ENCODE measurements around the gene STKLD1. TPM values are rescaled to one million over a fixed set of nuclear protein-coding genes. Genes with fewer than 3 reads are reported as not detected.
A peak's percentile ranks its signal among the peaks of the same experiment; 100 is the strongest.

The STKLD1 gene
- total RNA-seq, 4 donors from 2014 or later = 0.93 to 1.3 TPM; not detected in 2

- ATAC-seq = no peak
- H3K36me3 ChIP-seq = peaks cover 0 to 57% of the 10 kb centered on the region in 2 donors
These were observed 23.4 kb upstream of the STKLD1 start for GRCh38 chr9:133352635-133353340.

DNA sequence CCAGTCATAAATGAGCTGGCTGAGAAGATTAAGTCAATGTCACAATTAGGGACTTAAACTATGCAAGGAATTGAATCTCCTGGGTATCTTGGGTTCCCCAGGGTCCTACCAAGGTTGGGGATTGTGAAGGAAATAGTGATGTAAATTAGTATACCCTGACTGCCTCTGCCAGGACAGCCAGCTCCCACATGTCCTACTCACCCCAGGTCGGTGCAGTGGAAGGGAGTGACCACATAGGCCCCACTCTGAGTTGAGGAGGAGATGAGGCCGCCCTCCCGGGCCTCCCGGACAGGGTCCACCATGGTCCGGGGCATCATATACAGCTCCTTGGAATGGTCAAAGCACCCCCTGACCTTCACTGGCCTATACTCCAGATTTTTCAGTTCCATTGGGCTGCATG is 22.6 kb upstream of the STKLD1 start:
- TF ChIP-seq EP300 (IDR thresholded peaks at IDR 0.05) = no peak
- TF ChIP-seq POLR2A (IDR thresholded peaks at IDR 0.05) = no peak
- no peak for TF ChIP-seq CTCF (IDR thresholded peaks at IDR 0.05)
- no peak for TF ChIP-seq POLR2AphosphoS5 (IDR thresholded peaks at IDR 0.05)
- Histone ChIP-seq H3K27me3 (no peaks in the 10 kb centered on the region), H3K9me3 (no peaks in the 10 kb centered on the region), H3K27ac (no peak overlapping the region), H3K36me3 (peaks cover 0 to 57% of the 10 kb centered on the region in 2 donors), H3K4me3 (no peak overlapping the region), H3K4me1 (peaks cover 0 to 59% (median 32%) of the 10 kb centered on the region in 3 donors)
- ATAC-seq = no peak
- WGBS, 2 donors (ENCODE audit: low coverage in 1 of 2) = no CpG with 5 or more reads among the region's 5 CpGs

More at GRCh38 chr9:133352635-133353340, 23.4 kb upstream of the STKLD1 start:
- Histone ChIP-seq H3K9me3 (no peaks in the 10 kb centered on the region), H3K4me3 (no peak overlapping the region), H3K4me1 (peaks cover 0 to 52% (median 31%) of the 10 kb centered on the region in 3 donors), H3K27me3 (no peaks in the 10 kb centered on the region), H3K27ac (no peak overlapping the region)
- TF ChIP-seq POLR2A (IDR thresholded peaks at IDR 0.05) = no peak
- TF ChIP-seq EP300 (IDR thresholded peaks at IDR 0.05) = no peak
- no peak for TF ChIP-seq CTCF (IDR thresholded peaks at IDR 0.05)
- no peak for TF ChIP-seq POLR2AphosphoS5 (IDR thresholded peaks at IDR 0.05)
- WGBS, 2 donors (ENCODE audit: low coverage in 1 of 2) = 60 to 64% methylated on average over 7 of the region's 8 CpGs

DNA sequence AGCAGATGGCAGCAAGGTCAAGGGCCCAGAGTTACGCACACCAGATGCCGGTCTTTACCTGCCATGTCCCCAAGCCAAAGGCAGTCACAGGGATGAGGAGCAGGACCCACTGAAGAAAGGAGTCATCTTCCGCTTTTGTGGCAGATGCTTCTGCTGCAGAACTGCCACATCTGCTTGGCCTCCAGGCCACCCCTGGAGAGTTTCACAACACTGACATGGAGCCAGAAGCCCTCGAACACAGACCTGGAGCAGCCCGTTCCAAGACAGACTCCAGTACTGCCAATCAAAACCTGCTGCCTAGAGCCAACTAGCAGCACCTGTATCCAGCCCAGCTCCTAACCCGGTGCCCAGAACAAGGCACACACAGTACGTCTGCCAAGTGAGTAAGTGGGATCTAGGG is 21.4 kb upstream of the STKLD1 start:
- H3K27ac ChIP-seq = no peak overlapping the region
- H3K4me3 ChIP-seq = no peak overlapping the region
- TF ChIP-seq POLR2AphosphoS5 (IDR thresholded peaks at IDR 0.05) = no peak
- TF ChIP-seq EP300 (IDR thresholded peaks at IDR 0.05) = no peak
- no peak for TF ChIP-seq CTCF (IDR thresholded peaks at IDR 0.05)
- TF ChIP-seq POLR2A (IDR thresholded peaks at IDR 0.05) = no peak
- no peaks in the 10 kb centered on the region for H3K9me3 ChIP-seq
- peaks cover 0 to 57% (median 23%) of the 10 kb centered on the region in 3 donors for H3K4me1 ChIP-seq
- ATAC-seq = no peak
- peaks cover 0 to 59% of the 10 kb centered on the region in 2 donors for H3K36me3 ChIP-seq
- 60 to 100% methylated on average over 2 to 3 of the region's 7 CpGs for WGBS, 2 donors (ENCODE audit: low coverage in 1 of 2)
- H3K27me3 ChIP-seq = no peaks in the 10 kb centered on the region

GRCh38 chr9:133355881-133356357 is 20.2 kb upstream of the STKLD1 start:
- ATAC-seq = peak; percentile 17
- H3K27ac ChIP-seq = peak overlapping the region in 3 of 4 donors; percentile 84 to 86 (median 84)
- peaks cover 0 to 59% of the 10 kb centered on the region in 2 donors for H3K36me3 ChIP-seq
- WGBS, 2 donors (ENCODE audit: low coverage in 1 of 2) = 0% methylated on average over 3 to 7 of the region's 31 CpGs
- TF ChIP-seq CTCF (IDR thresholded peaks at IDR 0.05) = peak in 1 of 4 experiments; percentile 27
- no peak for TF ChIP-seq POLR2AphosphoS5 (IDR thresholded peaks at IDR 0.05)
- peak overlapping the region; percentile 62 to 86 for H3K4me3 ChIP-seq
- no peaks in the 10 kb centered on the region for H3K9me3 ChIP-seq
- H3K27me3 ChIP-seq = no peaks in the 10 kb centered on the region
- H3K4me1 ChIP-seq = peaks cover 0 to 48% (median 23%) of the 10 kb centered on the region in 3 donors

All from gastroesophageal sphincter (tissue), 4 donors.